ENCODE measurements around the gene PPP1R26. TPM values are rescaled to one million over a fixed set of nuclear protein-coding genes. Genes with fewer than 3 reads are reported as not detected.

The PPP1R26 gene
- total and polyA plus RNA-seq, 2 experiments from 2014 or later: 10.7 to 49.8 TPM

- H3K27ac ChIP-seq (ENCODE audit: low read depth): no peak overlapping the region
- Mint-ChIP-seq H3K27ac (no peak overlapping the region), H3K9me3 (no peaks in the 10 kb centered on the region; the same call in 2 of the 3 replicates), H3K4me3 (no peak overlapping the region), H3K36me3 (ENCODE audit: low read depth) (peaks cover 39% of the 10 kb centered on the region), H3K4me1 (peaks cover 12% of the 10 kb centered on the region), H3K27me3 (ENCODE audit: insufficient read depth, low read depth, poor library complexity) (peaks cover 13% of the 10 kb centered on the region)
- no peak overlapping the region for H3K4me2 ChIP-seq
- no peaks in the 10 kb centered on the region; the same call in 1 of the 2 replicates for H4K20me1 ChIP-seq (replicated peaks; ENCODE audit: insufficient read depth)
- ATAC-seq (peak; percentile 23), DNase-seq (ENCODE audit: low spot score) (peak; percentile 82)
- H3K4me1 ChIP-seq (ENCODE audit: insufficient read depth): no peaks in the 10 kb centered on the region; the same call in 1 of the 2 replicates
- H3F3A ChIP-seq (replicated peaks; ENCODE audit: low read depth): no peaks in the 10 kb centered on the region
- H3K9me2 ChIP-seq (ENCODE audit: insufficient read depth): no peaks in the 10 kb centered on the region
- peaks cover 9% of the 10 kb centered on the region; the same call in 1 of the 2 replicates for H3K36me3 ChIP-seq (ENCODE audit: insufficient read depth)
- no peak overlapping the region for H2AFZ ChIP-seq
- H3K27me3 ChIP-seq (ENCODE audit: insufficient read depth): no peaks in the 10 kb centered on the region
- no peak overlapping the region for H3K4me3 ChIP-seq
- TF ChIP-seq CREB1 (CRISPR knock-in tag; IDR thresholded peaks at IDR 0.05; ENCODE audit: low read depth) (peak; percentile 46; the same call in 1 of the 2 replicates), ZNF114 (CRISPR knock-in tag; IDR thresholded peaks at IDR 0.05) (no peak), REST (IDR thresholded peaks at IDR 0.05; ENCODE audit: unreplicated experiment) (no peak), NANOG (IDR thresholded peaks at IDR 0.05; ENCODE audit: borderline replicate concordance) (no peak), CTCF (conservative IDR thresholded peaks at IDR 0.05; ENCODE audit: low read depth in 2 of 2) (peak; percentile 62 to 84), ZNF462 (CRISPR knock-in tag; IDR thresholded peaks at IDR 0.05) (no peak), STAT1 (IDR thresholded peaks at IDR 0.05; ENCODE audit: unreplicated experiment) (no peak), JUNB (IDR thresholded peaks at IDR 0.05; ENCODE audit: unreplicated experiment) (no peak), POLR2AphosphoS5 (IDR thresholded peaks at IDR 0.05; ENCODE audit: low read depth) (peak; percentile 19), ETS1 (IDR thresholded peaks at IDR 0.05) (no peak)
- H3K79me2 ChIP-seq (replicated peaks; ENCODE audit: insufficient read depth): peaks cover 19% of the 10 kb centered on the region
These were observed 25.0 kb downstream of the PPP1R26 start for GRCh38 chr9:135504262-135505243.

All from GM23338 (cell line).